ENCODE measurements around the gene GPATCH3. TPM values are rescaled to one million over a fixed set of nuclear protein-coding genes. Genes with fewer than 3 reads are reported as not detected.

Gene GPATCH3
- total and polyA plus RNA-seq, 2 donors (not counting 3 experiments of a cell fraction or from before 2014, with no cell fraction given) = 12.1 to 17.7 TPM

GRCh38 chr1:26861889-26862378, 38.3 kb downstream of the GPATCH3 start:
- H3K9me1 ChIP-seq (replicated peaks; ENCODE audit: control insufficient read depth, extremely low read depth, insufficient read depth, low read length) = no peaks in the 10 kb centered on the region
- ChIA-PET POLR2A (no interaction called here), CTCF (interaction anchor here (0.8 to 4.5 kb wide), 4 partner anchors 20 to 262 kb away, joined by 3 to 20 read pairs (median 7); no protein-coding TSS in a partner anchor)
- H3K4me3 ChIP-seq (replicated peaks in 1 of 3; ENCODE audit: insufficient read depth in 1 of 3, low read depth in 1 of 3, low read length in 3 of 3) = no peak overlapping the region
- no peak overlapping the region for H3K9ac ChIP-seq (replicated peaks; ENCODE audit: extremely low read depth, insufficient read depth, low read length)
- intact Hi-C loops (cut with micrococcal nuclease) = no loop called here
- no peaks in the 10 kb centered on the region for H3K9me3 ChIP-seq (replicated peaks; ENCODE audit: control insufficient read depth, insufficient read depth, low read length)
- no peak overlapping the region for H2AFZ ChIP-seq (ENCODE audit: low read depth, low read length)
- no peak overlapping the region for H3K27ac ChIP-seq (ENCODE audit: insufficient read depth, low read depth, low read length)
- H3K27me3 ChIP-seq (ENCODE audit: control insufficient read depth in 2 of 2, insufficient read depth in 2 of 2, low read length in 2 of 2) = no peaks in the 10 kb centered on the region
- TF ChIP-seq FOS (IDR thresholded peaks at IDR 0.05; ENCODE audit: borderline replicate concordance, insufficient read depth, low read length) = no peak
- no peak for TF ChIP-seq POLR2AphosphoS5 (IDR thresholded peaks at IDR 0.05; ENCODE audit: insufficient read depth, low read depth, low read length)
- no peak for TF ChIP-seq CTCF (IDR thresholded peaks at IDR 0.05; ENCODE audit: extremely low read depth in 1 of 2, insufficient read depth in 1 of 2, low read depth in 1 of 2, low read length in 2 of 2)
- no peak for TF ChIP-seq EZH2 (IDR thresholded peaks at IDR 0.05; ENCODE audit: borderline replicate concordance, low read depth, low read length, severe bottlenecking)
- TF ChIP-seq POLR2A (IDR thresholded peaks at IDR 0.05; ENCODE audit: low read depth, low read length) = no peak
- no peak for TF ChIP-seq MYC (IDR thresholded peaks at IDR 0.05; ENCODE audit: low read depth, low read length)
- no peak for TF ChIP-seq MAX (IDR thresholded peaks at IDR 0.05; ENCODE audit: insufficient read depth, insufficient read length)
- TF ChIP-seq GATA2 (IDR thresholded peaks at IDR 0.05; ENCODE audit: insufficient read depth, insufficient read length, low read depth, low read length) = no peak
- TF ChIP-seq JUN (IDR thresholded peaks at IDR 0.05; ENCODE audit: borderline replicate concordance, insufficient read depth, insufficient read length, low read depth) = no peak
- FAIRE-seq = no peak
- no peaks in the 10 kb centered on the region for H4K20me1 ChIP-seq (replicated peaks; ENCODE audit: control insufficient read depth, extremely low read depth, insufficient read depth, low read length)
- DNase-seq (ENCODE audit: low read depth, low spot score) = no peak
- H3K79me2 ChIP-seq (ENCODE audit: control insufficient read depth, insufficient read depth, low read length) = no peaks in the 10 kb centered on the region
- H3K36me3 ChIP-seq (ENCODE audit: control insufficient read depth in 2 of 2, extremely low read depth in 1 of 2, insufficient read depth in 2 of 2, low read length in 2 of 2) = no peaks in the 10 kb centered on the region
- no TSS peak for BruUV-seq (replicated peaks)
- peaks cover 11% of the 10 kb centered on the region for H3K4me1 ChIP-seq (ENCODE audit: control insufficient read depth, extremely low read depth, insufficient read depth, low read length)
- no peak overlapping the region for H3K4me2 ChIP-seq (ENCODE audit: insufficient read depth, low read length)
- dilution Hi-C loops (cut with MboI; ENCODE audit: extremely low pct_ligation_motif_present, low sequenced_read_pairs) = no loop called here

All from endothelial cell of umbilical vein (primary cell).